HCT116 (cell line): Measurements from ENCODE around the gene MAP4K4. TPM values are rescaled to one million over a fixed set of nuclear protein-coding genes. Genes with fewer than 3 reads are reported as not detected.
A peak's percentile ranks its signal among the peaks of the same experiment; 100 is the strongest.

ENCODE experiments used
- ATAC-seq: fragments of 200-7000 bp; cut with Tn5 transposase; 2 replicates; pipeline ENCODE4 v1.9.1; 2020; ENCODE audit warnings: mild to moderate bottlenecking, moderate library complexity
- BruUV-seq: library from RNA; stranded (reverse); fragments of 400-500 nt; replicated peaks from 2 replicates; lab custom pipeline; 2021; lab: Mats Ljungman, UMichigan
- CTCF ChIA-PET: fragments of 300-600 bp; sonication (Branson Sonifier 250); formaldehyde crosslinking; loops from one replicate; lab custom pipeline; 2021; ENCODE audit warnings: antibody characterized with exemption; lab: Charles Lee
- POLR2A ChIA-PET: fragments of 300-600, 350-600 bp; sonication (Branson Sonifier 250); formaldehyde crosslinking; loops from one replicate; lab custom pipeline; 2021; ENCODE audit warnings: antibody characterized with exemption; lab: Charles Lee
- RAD21 ChIA-PET, 2 experiments: fragments of 300-600 bp; sonication (Branson Sonifier 250); formaldehyde crosslinking; loops; one replicate each; lab custom pipeline; 2023; ENCODE audit warnings: low total read pairs in 2 of 2; ENCODE audit not compliant: uncharacterized antibody in 2 of 2, unreplicated experiment in 2 of 2, low non-redundant PET in 1 of 2; lab: Charles Lee
- DNase-seq: peaks from one replicate; pipeline ENCODE4 v3.0.0-alpha.2; 2010; ENCODE audit warnings: low read depth, low spot score
- H2AFZ ChIP-seq: fragments of 200-600 bp; shearing (Covaris generic), sonication (generic); 2 replicates; pipeline ENCODE4 v1.6.1; 2017; ENCODE audit warnings: low read depth, mixed run types, mixed read lengths, antibody characterized with exemption, low read length; ENCODE audit not compliant: poor library complexity, severe bottlenecking
- H3K27ac ChIP-seq: 2 replicates; pipeline ENCODE4 v1.5.1; 2012; ENCODE audit warnings: low read depth, low read length
- H3K27me3 ChIP-seq: fragments of 200-600 bp; sonication (generic); 2 replicates; pipeline ENCODE4 v1.6.1; 2016; ENCODE audit warnings: mixed run types, low read length, mixed read lengths; ENCODE audit not compliant: insufficient read depth
- H3K36me3 ChIP-seq, 2 experiments: fragments of 200-500 bp in 1 of 2; fragments of 200-600 bp in 1 of 2; sonication (Bioruptor generic) in 1 of 2; sonication (generic) in 1 of 2; 2 replicates each; pipeline versions ENCODE4 v1.5.1 to v1.6.1; 2014 to 2016; ENCODE audit warnings: low read length in 2 of 2, inconsistent platforms in 1 of 2, mixed read lengths in 1 of 2, mixed run types in 1 of 2; ENCODE audit not compliant: insufficient read depth in 2 of 2, control insufficient read depth in 1 of 2
- H3K4me1 ChIP-seq, 2 experiments: fragments of 200-600 bp in 1 of 2; sonication (generic) in 1 of 2; 2 replicates each; pipeline versions ENCODE4 v1.5.1 to v1.6.1; 2012 to 2017; ENCODE audit warnings: low read length in 2 of 2, inconsistent platforms in 1 of 2, mild to moderate bottlenecking in 1 of 2, mixed read lengths in 1 of 2, mixed run types in 1 of 2, moderate library complexity in 1 of 2; ENCODE audit not compliant: insufficient read depth in 2 of 2, control insufficient read depth in 1 of 2
- H3K4me2 ChIP-seq: fragments of 200-600 bp; sonication (generic); 2 replicates; pipeline ENCODE4 v1.6.1; 2017; ENCODE audit warnings: mixed run types, low read length, mixed read lengths
- H3K4me3 ChIP-seq, 2 experiments: fragments of 200-600 bp in 1 of 2; sonication (generic) in 1 of 2; replicated peaks in 1 of 2; 2 replicates each; pipeline ENCODE4 v1.5.1; 2011 to 2016; ENCODE audit warnings: low read length in 2 of 2, control low read depth in 1 of 2, low read depth in 1 of 2, mild to moderate bottlenecking in 1 of 2, mixed read lengths in 1 of 2, mixed run types in 1 of 2
- H3K79me2 ChIP-seq: fragments of 200-600 bp; sonication (generic); 2 replicates; pipeline ENCODE4 v1.6.1; 2017; ENCODE audit warnings: mild to moderate bottlenecking, mixed run types, low read length, moderate library complexity, mixed read lengths; ENCODE audit not compliant: insufficient read depth
- H3K9ac ChIP-seq: fragments of 200-600 bp; sonication (generic); 2 replicates; pipeline ENCODE4 v1.6.1; 2016; ENCODE audit warnings: low read length, mixed read lengths
- H3K9me2 ChIP-seq: fragments of 200-600 bp; sonication (generic), shearing (Covaris generic); 2 replicates; pipeline ENCODE4 v1.6.1; 2017; ENCODE audit warnings: mixed run types, mild to moderate bottlenecking, moderate library complexity; ENCODE audit not compliant: insufficient read depth
- H3K9me3 ChIP-seq, 2 experiments: fragments of 200-500 bp in 1 of 2; fragments of 200-600 bp in 1 of 2; sonication (Bioruptor generic) in 1 of 2; sonication (generic) in 1 of 2; 2 replicates each; pipeline ENCODE4 v1.6.1; 2014 to 2017; ENCODE audit warnings: low read length in 2 of 2, mixed read lengths in 2 of 2, inconsistent platforms in 1 of 2, low read depth in 1 of 2, mild to moderate bottlenecking in 1 of 2, mixed run types in 1 of 2, moderate library complexity in 1 of 2; ENCODE audit not compliant: control insufficient read depth in 1 of 2, insufficient read depth in 1 of 2
- H4K20me1 ChIP-seq: fragments of 200-600 bp; sonication (generic), shearing (Covaris generic); 2 replicates; pipeline ENCODE4 v1.6.1; 2017; ENCODE audit warnings: mixed run types, mild to moderate bottlenecking, moderate library complexity; ENCODE audit not compliant: insufficient read depth
- CEBPB ChIP-seq: IDR thresholded peaks from 2 replicates; pipeline ENCODE4 v1.6.1; 2012; ENCODE audit warnings: low read depth
- EGR1 ChIP-seq: IDR thresholded peaks from 2 replicates; pipeline ENCODE4 v1.6.1; 2012; ENCODE audit warnings: low read depth
- ELF1 ChIP-seq: IDR thresholded peaks from 2 replicates; pipeline ENCODE4 v1.6.1; 2012; ENCODE audit warnings: low read depth, borderline replicate concordance
- FOSL1 ChIP-seq: IDR thresholded peaks from 2 replicates; pipeline ENCODE4 v1.6.1; 2012; ENCODE audit warnings: low read depth
- JUND ChIP-seq: IDR thresholded peaks from 2 replicates; pipeline ENCODE4 v1.6.1; 2012
- RAD21 ChIP-seq: IDR thresholded peaks from 2 replicates; pipeline ENCODE4 v1.6.1; 2012; ENCODE audit warnings: low read depth, mild to moderate bottlenecking
- SP1 ChIP-seq: IDR thresholded peaks from 2 replicates; pipeline ENCODE4 v1.6.1; 2012; ENCODE audit warnings: low read depth
- YY1 ChIP-seq: IDR thresholded peaks from 2 replicates; pipeline ENCODE4 v1.6.1; 2011; ENCODE audit warnings: low read length, low read depth, moderate library complexity, mild to moderate bottlenecking; ENCODE audit not compliant: insufficient replicate concordance; ENCODE audit errors: extremely low read depth
- intact Hi-C: fragments of 100-400 bp; cut with micrococcal nuclease; formaldehyde crosslinking; loops from 2 replicates; pipeline ENCODE4 v1.10.0; 2022
- total RNA-seq: library from RNA; stranded (reverse); gene quantifications from one replicate; pipeline ENCODE4 v1.2.1, GENCODE V29; 2021; ENCODE audit not compliant: unreplicated experiment

The MAP4K4 gene
- total RNA-seq, 1 experiment from 2014 or later: 62.3 TPM

DNA sequence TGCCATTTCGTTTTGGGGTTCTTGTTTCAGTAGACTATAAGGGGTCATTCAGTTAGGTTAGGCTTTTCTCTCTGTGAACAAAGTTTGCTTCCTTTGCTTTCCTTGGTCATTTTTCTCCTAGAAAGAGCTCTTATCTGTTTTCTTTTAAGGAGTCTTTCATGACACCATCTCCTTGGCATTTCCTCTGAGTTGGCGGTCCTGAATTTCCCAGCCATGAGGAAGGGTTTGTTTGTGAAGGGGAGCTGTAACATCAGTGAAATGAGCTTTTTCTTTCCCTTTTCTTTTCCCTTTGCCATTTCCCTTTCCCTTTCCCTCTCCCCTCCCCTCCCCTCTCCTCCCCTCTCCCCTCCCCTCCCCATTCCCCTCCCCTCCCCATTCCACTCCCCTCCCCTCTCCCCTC is 61.7 kb downstream of the MAP4K4 start (continued):
- TF ChIP-seq YY1 (no peak), SP1 (peak; percentile 49; the same call in 1 of the 2 replicates), FOSL1 (peak; percentile 63)

DNA sequence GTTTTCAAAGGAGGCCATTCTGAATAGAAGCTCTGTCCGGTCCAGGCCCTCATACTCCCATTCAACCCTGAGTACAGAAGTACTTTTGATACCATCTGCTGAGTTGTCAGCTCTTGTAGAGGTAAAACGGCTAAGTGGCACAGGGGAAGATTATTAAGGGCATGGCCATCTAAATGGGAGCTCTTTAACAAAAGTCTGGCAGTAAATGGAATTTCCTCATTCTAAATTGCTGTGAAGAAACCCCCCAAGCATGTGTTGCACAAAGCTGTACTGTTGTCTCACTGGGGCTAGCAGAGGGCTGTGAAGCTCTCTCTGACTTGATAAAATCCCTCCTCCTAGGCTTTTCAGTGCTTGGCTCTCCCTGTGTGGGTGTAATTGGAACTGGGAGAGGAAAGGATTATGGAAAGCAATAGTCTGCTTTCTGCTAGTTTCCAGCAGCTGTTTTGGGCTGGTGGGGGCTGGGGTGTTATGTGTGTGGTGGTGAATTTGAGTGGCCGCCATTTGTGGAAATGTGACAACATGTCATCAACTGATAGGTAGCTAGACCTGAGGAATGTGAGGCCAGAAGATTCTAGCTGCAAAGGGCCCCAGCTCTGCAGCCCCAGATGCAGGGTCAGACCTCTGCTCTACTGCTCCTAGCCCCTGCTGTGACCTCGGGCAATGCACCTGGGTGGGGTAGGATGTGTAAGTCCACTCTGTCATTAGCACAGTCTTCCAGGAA is 65.1 kb downstream of the MAP4K4 start:
- Histone ChIP-seq H3K9me3 (no peaks in the 10 kb centered on the region), H3K79me2 (peaks cover 85% of the 10 kb centered on the region), H2AFZ (no peak overlapping the region), H3K4me1 (peaks cover 7 to 44% of the 10 kb centered on the region in 2 experiments; a peak in 3 of 4 replicates), H3K4me2 (no peak overlapping the region), H3K4me3 (no peak overlapping the region), H3K9ac (no peak overlapping the region), H3K36me3 (no peaks in the 10 kb centered on the region), H3K9me2 (no peaks in the 10 kb centered on the region), H3K27me3 (no peaks in the 10 kb centered on the region), H4K20me1 (no peaks in the 10 kb centered on the region; the same call in 1 of the 2 replicates), H3K27ac (no peak overlapping the region)
- TF ChIP-seq JUND (no peak), EGR1 (no peak), CEBPB (no peak), RAD21 (no peak), ELF1 (no peak), YY1 (no peak)
- CTCF ChIA-PET: interaction anchor here (1.8 kb wide), 1 partner anchor 8 kb away, joined by 9 read pairs; no protein-coding TSS in a partner anchor
- DNase-seq (no peak), ATAC-seq (no peak)
- RAD21 ChIA-PET: no interaction called here
- POLR2A ChIA-PET: no interaction called here
- BruUV-seq: no TSS peak
- intact Hi-C loops: no loop called here
